ENCODE results near the gene CAPNS1. TPM values are rescaled to one million over a fixed set of nuclear protein-coding genes. Genes with fewer than 3 reads are reported as not detected.

The CAPNS1 gene
- total and polyA plus RNA-seq, 2 of the 13 experiments (the other 11 are each of a cell fraction or from before 2014, with no cell fraction given) = 322 to 526 TPM

DNA sequence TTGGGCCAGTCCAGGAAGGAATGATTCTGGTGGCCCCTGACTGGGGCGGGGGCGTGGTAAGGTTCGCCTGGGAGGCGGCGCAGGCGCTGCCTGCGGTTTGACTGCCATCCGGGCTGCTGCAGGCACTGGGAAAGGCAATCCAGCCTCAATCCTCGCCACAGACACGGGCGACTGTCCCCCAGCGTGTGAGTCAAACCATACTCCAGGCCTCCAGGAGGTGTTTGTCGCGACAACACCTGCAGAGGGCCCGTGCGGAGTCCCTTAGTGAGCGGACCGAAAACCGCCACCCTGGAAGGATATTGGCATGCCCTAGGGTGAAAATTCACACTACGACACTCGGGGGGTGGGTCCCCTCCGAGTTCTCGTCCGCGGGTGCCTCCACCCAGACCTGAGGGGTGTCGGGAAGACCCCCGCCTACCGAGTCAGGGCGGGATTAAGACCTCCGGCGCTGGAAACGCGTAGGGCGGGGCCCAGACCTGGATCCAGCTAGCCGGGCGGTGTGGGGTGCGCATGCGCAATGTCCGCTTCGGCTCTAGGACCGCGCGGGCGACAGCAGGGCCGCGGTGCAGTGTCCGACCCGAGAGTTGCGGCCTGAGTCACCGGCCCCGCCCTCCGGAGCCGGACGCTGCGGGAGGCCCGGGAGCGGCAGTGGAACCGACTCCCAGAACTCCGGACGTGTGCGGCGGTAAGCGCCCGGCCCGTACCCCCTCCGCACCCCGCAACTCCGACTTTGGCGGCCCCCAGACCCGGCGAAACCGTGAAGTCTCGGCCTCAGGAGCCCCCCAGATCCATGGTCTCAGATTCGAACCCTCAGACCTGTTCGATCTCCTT is at the start of gene CAPNS1 (continued):
- TF ChIP-seq, protein P1, sequence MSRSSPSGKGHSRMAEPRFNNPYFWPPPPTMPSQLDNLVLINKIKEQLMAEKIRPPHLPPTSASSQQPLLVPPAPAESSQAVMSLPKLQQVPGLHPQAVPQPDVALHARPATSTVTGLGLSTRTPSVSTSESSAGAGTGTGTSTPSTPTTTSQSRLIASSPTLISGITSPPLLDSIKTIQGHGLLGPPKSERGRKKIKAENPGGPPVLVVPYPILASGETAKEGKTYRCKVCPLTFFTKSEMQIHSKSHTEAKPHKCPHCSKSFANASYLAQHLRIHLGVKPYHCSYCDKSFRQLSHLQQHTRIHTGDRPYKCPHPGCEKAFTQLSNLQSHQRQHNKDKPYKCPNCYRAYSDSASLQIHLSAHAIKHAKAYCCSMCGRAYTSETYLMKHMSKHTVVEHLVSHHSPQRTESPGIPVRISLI (CRISPR knock-in tag; IDR thresholded peaks at IDR 0.05; ENCODE audit: borderline replicate concordance) = peak; percentile 25; the same call in 1 of the 2 replicates
- TF ChIP-seq MXI1 (IDR thresholded peaks at IDR 0.05; ENCODE audit: borderline replicate concordance, low read depth, low read length) (peak; percentile 70; the same call in 1 of the 3 replicates), ZNF282 (IDR thresholded peaks at IDR 0.05; ENCODE audit: partially characterized antibody) (no peak), ATF7-NPFF (CRISPR knock-in tag; IDR thresholded peaks at IDR 0.05; ENCODE audit: low read depth) (peak; percentile 69), STAT5B (CRISPR knock-in tag; IDR thresholded peaks at IDR 0.05) (no peak; the same call in 1 of the 2 replicates), ERF (CRISPR knock-in tag; IDR thresholded peaks at IDR 0.05) (peak; percentile 93), SKI (IDR thresholded peaks at IDR 0.05; ENCODE audit: partially characterized antibody) (no peak), YEATS2 (CRISPR knock-in tag; IDR thresholded peaks at IDR 0.05; ENCODE audit: borderline replicate concordance) (peak; percentile 83), TCF7 (IDR thresholded peaks at IDR 0.05; ENCODE audit: low read depth) (no peak), NR3C1 (CRISPR knock-in tag; IDR thresholded peaks at IDR 0.05) (no peak), ZFP1 (CRISPR knock-in tag; IDR thresholded peaks at IDR 0.05) (no peak), KMT2A (CRISPR knock-in tag; IDR thresholded peaks at IDR 0.05) (no peak), BRCA1 (CRISPR knock-in tag; IDR thresholded peaks at IDR 0.05) (peak; percentile 77; the same call in 1 of the 2 replicates), ZNF44 (CRISPR knock-in tag; IDR thresholded peaks at IDR 0.05) (peak; percentile 79; the same call in 1 of the 2 replicates), FOXP1 (IDR thresholded peaks at IDR 0.05) (no peak), FOXP1 (CRISPR knock-in tag; IDR thresholded peaks at IDR 0.05) (no peak; the same call in 1 of the 2 replicates), CREM (IDR thresholded peaks at IDR 0.05) (no peak; the same call in 1 of the 2 replicates), CREM (CRISPR knock-in tag; IDR thresholded peaks at IDR 0.05) (no peak), ZNF678 (CRISPR knock-in tag; IDR thresholded peaks at IDR 0.05) (no peak)
- TF ChIP-seq, protein P2, sequence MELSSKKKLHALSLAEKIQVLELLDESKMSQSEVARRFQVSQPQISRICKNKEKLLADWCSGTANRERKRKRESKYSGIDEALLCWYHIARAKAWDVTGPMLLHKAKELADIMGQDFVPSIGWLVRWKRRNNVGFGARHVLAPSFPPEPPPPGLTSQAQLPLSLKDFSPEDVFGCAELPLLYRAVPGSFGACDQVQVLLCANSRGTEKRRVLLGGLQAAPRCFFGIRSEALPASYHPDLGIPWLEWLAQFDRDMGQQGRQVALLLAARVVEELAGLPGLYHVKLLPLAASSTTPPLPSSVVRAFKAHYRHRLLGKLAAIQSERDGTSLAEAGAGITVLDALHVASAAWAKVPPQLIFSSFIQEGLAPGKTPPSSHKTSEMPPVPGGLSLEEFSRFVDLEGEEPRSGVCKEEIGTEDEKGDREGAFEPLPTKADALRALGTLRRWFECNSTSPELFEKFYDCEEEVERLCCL (CRISPR knock-in tag; IDR thresholded peaks at IDR 0.05; ENCODE audit: borderline replicate concordance) = no peak
- TF ChIP-seq, protein P3, sequence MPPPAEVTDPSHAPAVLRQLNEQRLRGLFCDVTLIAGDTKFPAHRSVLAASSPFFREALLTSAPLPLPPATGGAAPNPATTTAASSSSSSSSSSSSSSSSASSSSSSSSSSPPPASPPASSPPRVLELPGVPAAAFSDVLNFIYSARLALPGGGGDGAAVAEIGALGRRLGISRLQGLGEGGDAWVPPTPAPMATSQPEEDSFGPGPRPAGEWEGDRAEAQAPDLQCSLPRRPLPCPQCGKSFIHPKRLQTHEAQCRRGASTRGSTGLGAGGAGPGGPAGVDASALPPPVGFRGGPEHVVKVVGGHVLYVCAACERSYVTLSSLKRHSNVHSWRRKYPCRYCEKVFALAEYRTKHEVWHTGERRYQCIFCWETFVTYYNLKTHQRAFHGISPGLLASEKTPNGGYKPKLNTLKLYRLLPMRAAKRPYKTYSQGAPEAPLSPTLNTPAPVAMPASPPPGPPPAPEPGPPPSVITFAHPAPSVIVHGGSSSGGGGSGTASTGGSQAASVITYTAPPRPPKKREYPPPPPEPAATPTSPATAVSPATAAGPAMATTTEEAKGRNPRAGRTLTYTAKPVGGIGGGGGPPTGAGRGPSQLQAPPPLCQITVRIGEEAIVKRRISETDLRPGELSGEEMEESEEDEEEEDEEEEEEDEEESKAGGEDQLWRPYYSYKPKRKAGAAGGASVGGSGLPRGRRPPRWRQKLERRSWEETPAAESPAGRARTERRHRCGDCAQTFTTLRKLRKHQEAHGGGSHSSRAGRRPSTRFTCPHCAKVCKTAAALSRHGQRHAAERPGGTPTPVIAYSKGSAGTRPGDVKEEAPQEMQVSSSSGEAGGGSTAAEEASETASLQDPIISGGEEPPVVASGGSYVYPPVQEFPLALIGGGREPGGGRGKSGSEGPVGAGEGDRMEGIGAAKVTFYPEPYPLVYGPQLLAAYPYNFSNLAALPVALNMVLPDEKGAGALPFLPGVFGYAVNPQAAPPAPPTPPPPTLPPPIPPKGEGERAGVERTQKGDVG (CRISPR knock-in tag; IDR thresholded peaks at IDR 0.05; ENCODE audit: borderline replicate concordance) = no peak
- TF ChIP-seq, protein P4, sequence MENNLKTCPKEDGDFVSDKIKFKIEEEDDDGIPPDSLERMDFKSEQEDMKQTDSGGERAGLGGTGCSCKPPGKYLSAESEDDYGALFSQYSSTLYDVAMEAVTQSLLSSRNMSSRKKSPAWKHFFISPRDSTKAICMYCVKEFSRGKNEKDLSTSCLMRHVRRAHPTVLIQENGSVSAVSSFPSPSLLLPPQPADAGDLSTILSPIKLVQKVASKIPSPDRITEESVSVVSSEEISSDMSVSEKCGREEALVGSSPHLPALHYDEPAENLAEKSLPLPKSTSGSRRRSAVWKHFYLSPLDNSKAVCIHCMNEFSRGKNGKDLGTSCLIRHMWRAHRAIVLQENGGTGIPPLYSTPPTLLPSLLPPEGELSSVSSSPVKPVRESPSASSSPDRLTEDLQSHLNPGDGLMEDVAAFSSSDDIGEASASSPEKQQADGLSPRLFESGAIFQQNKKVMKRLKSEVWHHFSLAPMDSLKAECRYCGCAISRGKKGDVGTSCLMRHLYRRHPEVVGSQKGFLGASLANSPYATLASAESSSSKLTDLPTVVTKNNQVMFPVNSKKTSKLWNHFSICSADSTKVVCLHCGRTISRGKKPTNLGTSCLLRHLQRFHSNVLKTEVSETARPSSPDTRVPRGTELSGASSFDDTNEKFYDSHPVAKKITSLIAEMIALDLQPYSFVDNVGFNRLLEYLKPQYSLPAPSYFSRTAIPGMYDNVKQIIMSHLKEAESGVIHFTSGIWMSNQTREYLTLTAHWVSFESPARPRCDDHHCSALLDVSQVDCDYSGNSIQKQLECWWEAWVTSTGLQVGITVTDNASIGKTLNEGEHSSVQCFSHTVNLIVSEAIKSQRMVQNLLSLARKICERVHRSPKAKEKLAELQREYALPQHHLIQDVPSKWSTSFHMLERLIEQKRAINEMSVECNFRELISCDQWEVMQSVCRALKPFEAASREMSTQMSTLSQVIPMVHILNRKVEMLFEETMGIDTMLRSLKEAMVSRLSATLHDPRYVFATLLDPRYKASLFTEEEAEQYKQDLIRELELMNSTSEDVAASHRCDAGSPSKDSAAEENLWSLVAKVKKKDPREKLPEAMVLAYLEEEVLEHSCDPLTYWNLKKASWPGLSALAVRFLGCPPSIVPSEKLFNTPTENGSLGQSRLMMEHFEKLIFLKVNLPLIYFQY (CRISPR knock-in tag; IDR thresholded peaks at IDR 0.05; ENCODE audit: borderline replicate concordance) = peak; percentile 89

Data from HepG2 (cell line).